PC-9 (cell line): Measurements from ENCODE around the gene CYP2E1. TPM values are rescaled to one million over a fixed set of nuclear protein-coding genes. Genes with fewer than 3 reads are reported as not detected.

Experiments
- BruUV-seq: library from RNA; stranded (reverse); fragments of 400-500 nt; replicated peaks from 2 replicates; lab custom pipeline; 2021; lab: Mats Ljungman, UMichigan
- CTCF ChIA-PET: fragments of 300-600 bp; sonication (Branson Sonifier 250); formaldehyde crosslinking; loops from one replicate; lab custom pipeline; 2022; ENCODE audit warnings: antibody characterized with exemption; lab: Charles Lee
- POLR2A ChIA-PET: fragments of 300-600 bp; sonication (Branson Sonifier 250); formaldehyde crosslinking; loops from one replicate; lab custom pipeline; 2022; ENCODE audit warnings: antibody characterized with exemption; ENCODE audit not compliant: unreplicated experiment; lab: Charles Lee
- DNase-seq, 2 experiments: peaks; one replicate each; pipeline versions ENCODE4 v3.0.0 to v3.0.0-alpha.2; 2015 to 2022; ENCODE audit warnings: mixed read lengths in 1 of 2
- H2AFZ ChIP-seq: fragments of 200-600 bp; sonication (generic); 2 replicates; pipeline ENCODE4 v1.8.1; 2017; ENCODE audit warnings: antibody characterized with exemption
- H3F3A ChIP-seq: fragments of 200-600 bp; sonication (generic); 2 replicates; pipeline ENCODE4 v1.8.1; 2017; ENCODE audit warnings: antibody characterized with exemption, mild to moderate bottlenecking, low read depth; ENCODE audit not compliant: insufficient read depth
- H3K27ac ChIP-seq: fragments of 200-600 bp; sonication (generic); 2 replicates; pipeline ENCODE4 v1.6.1; 2016; ENCODE audit warnings: mixed run types
- H3K27me3 ChIP-seq: fragments of 200-600 bp; sonication (generic); 2 replicates; pipeline ENCODE4 v1.6.1; 2016; ENCODE audit warnings: low read depth, mixed run types; ENCODE audit not compliant: insufficient read depth
- H3K36me3 ChIP-seq: fragments of 200-600 bp; sonication (generic); 2 replicates; pipeline ENCODE4 v1.6.1; 2016; ENCODE audit warnings: low read depth, mixed run types
- H3K4me1 ChIP-seq: fragments of 200-600 bp; sonication (generic); replicated peaks from 2 replicates; pipeline ENCODE4 v1.6.1; 2016; ENCODE audit warnings: mixed run types; ENCODE audit not compliant: insufficient read depth
- H3K4me2 ChIP-seq: fragments of 200-600 bp; sonication (generic); 2 replicates; pipeline ENCODE4 v1.6.1; 2017; ENCODE audit warnings: mixed run types
- H3K4me3 ChIP-seq: fragments of 200-600 bp; sonication (generic); 2 replicates; pipeline ENCODE4 v1.6.1; 2016; ENCODE audit warnings: mixed run types
- H3K79me2 ChIP-seq: fragments of 200-600 bp; sonication (generic); 2 replicates; pipeline ENCODE4 v1.6.1; 2017; ENCODE audit warnings: low read depth, mixed run types
- H3K9me2 ChIP-seq: fragments of 200-600 bp; sonication (generic); 2 replicates; pipeline ENCODE4 v1.8.1; 2017; ENCODE audit warnings: mild to moderate bottlenecking; ENCODE audit not compliant: insufficient read depth
- H3K9me3 ChIP-seq: fragments of 200-600 bp; sonication (generic); 2 replicates; pipeline ENCODE4 v1.8.1; 2016; ENCODE audit warnings: low read depth; ENCODE audit not compliant: insufficient read depth
- H4K20me1 ChIP-seq: fragments of 200-600 bp; sonication (generic); 2 replicates; pipeline ENCODE4 v1.8.1; 2017; ENCODE audit not compliant: insufficient read depth
- EZH2 ChIP-seq: fragments of 200-600 bp; sonication (generic); IDR thresholded peaks from 2 replicates; pipeline ENCODE4 v1.8.0; 2017; ENCODE audit warnings: antibody characterized with exemption, low read depth
- intact Hi-C: fragments of 100-400 bp; cut with micrococcal nuclease; formaldehyde crosslinking; loops from one replicate; pipeline ENCODE4 v1.10.0; 2022; ENCODE audit not compliant: unreplicated experiment
- total RNA-seq: library from RNA; stranded (reverse); gene quantifications from 2 replicates; pipeline ENCODE4 v1.2.3, GENCODE V29; 2021
- TF ChIP-seq, protein P1 (sequence below): fragments of 200-600 bp; sonication (generic); conservative IDR thresholded peaks from 2 replicates; pipeline ENCODE4 v1.6.1; 2017; ENCODE audit warnings: mixed run types, antibody characterized with exemption, mild to moderate bottlenecking, moderate library complexity

The CYP2E1 gene
- total RNA-seq, 1 experiment from 2014 or later = 1.6 TPM

DNA sequence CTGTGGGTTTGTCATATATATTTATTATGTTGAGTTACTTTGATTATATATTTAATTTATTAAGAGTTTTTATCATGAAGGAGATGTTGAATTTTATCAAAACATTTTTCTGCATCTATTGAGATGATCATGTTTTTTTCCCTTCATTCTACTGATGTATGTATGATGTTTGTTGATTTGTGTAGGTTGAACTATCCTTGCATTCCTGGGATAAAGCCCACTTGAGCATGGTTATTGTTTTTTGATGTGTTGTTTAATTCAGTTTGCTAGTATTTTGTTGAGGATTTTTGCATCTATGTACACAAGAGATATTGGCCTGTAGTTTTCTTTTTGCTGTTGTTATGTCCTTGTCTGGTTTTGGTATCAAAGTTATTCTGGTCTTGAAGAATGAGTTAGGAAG is 42.3 kb upstream of the CYP2E1 start:
- no peaks in the 10 kb centered on the region for H3F3A ChIP-seq
- H4K20me1 ChIP-seq = no peaks in the 10 kb centered on the region
- no peaks in the 10 kb centered on the region for H3K9me2 ChIP-seq
- H3K4me2 ChIP-seq = no peak overlapping the region
- H3K27me3 ChIP-seq = peaks cover 18% of the 10 kb centered on the region
- BruUV-seq = no TSS peak
- intact Hi-C loops = no loop called here
- no peak overlapping the region for H3K4me3 ChIP-seq
- no peak overlapping the region for H3K27ac ChIP-seq
- no peaks in the 10 kb centered on the region for H3K9me3 ChIP-seq
- CTCF ChIA-PET = no interaction called here
- no peaks in the 10 kb centered on the region for H3K36me3 ChIP-seq
- H3K79me2 ChIP-seq = no peaks in the 10 kb centered on the region
- DNase-seq = no peak
- POLR2A ChIA-PET = no interaction called here
- no peaks in the 10 kb centered on the region for H3K4me1 ChIP-seq
- TF ChIP-seq EZH2 = no peak
- TF ChIP-seq, protein P1, sequence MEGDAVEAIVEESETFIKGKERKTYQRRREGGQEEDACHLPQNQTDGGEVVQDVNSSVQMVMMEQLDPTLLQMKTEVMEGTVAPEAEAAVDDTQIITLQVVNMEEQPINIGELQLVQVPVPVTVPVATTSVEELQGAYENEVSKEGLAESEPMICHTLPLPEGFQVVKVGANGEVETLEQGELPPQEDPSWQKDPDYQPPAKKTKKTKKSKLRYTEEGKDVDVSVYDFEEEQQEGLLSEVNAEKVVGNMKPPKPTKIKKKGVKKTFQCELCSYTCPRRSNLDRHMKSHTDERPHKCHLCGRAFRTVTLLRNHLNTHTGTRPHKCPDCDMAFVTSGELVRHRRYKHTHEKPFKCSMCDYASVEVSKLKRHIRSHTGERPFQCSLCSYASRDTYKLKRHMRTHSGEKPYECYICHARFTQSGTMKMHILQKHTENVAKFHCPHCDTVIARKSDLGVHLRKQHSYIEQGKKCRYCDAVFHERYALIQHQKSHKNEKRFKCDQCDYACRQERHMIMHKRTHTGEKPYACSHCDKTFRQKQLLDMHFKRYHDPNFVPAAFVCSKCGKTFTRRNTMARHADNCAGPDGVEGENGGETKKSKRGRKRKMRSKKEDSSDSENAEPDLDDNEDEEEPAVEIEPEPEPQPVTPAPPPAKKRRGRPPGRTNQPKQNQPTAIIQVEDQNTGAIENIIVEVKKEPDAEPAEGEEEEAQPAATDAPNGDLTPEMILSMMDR = no peak
- H2AFZ ChIP-seq = no peak overlapping the region

DNA sequence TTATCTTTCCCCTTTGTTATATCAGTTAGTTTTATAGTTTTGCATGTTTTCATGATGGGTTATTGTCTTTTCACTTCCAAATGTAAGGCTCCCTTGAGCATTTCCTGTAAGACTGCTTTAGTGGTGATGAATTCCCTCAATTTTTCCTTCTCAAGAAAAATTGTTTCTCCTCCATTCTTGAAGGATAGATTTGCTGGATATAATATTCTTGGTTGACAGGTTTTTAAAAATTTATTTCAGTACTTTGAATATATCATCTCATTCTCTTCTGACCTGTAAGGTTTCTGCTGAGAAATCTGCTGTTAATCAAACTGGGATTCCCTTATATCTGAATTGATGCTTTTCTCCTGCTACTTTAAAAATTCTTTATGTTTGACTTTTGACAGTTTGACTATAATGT is 40.1 kb upstream of the CYP2E1 start:
- intact Hi-C loops = no loop called here
- Histone ChIP-seq H3K27ac (no peak overlapping the region), H3K4me3 (no peak overlapping the region), H3K4me1 (no peaks in the 10 kb centered on the region), H3K36me3 (no peaks in the 10 kb centered on the region), H4K20me1 (no peaks in the 10 kb centered on the region), H3K9me3 (no peaks in the 10 kb centered on the region), H3K4me2 (no peak overlapping the region), H2AFZ (no peak overlapping the region), H3K9me2 (no peaks in the 10 kb centered on the region), H3K79me2 (no peaks in the 10 kb centered on the region), H3K27me3 (peaks cover 6% of the 10 kb centered on the region; the same call in 1 of the 2 replicates), H3F3A (no peaks in the 10 kb centered on the region)
- BruUV-seq = no TSS peak
- ChIA-PET POLR2A (no interaction called here), CTCF (no interaction called here)
- no peak for TF ChIP-seq EZH2
- TF ChIP-seq, protein P1 = no peak
- no peak for DNase-seq

DNA sequence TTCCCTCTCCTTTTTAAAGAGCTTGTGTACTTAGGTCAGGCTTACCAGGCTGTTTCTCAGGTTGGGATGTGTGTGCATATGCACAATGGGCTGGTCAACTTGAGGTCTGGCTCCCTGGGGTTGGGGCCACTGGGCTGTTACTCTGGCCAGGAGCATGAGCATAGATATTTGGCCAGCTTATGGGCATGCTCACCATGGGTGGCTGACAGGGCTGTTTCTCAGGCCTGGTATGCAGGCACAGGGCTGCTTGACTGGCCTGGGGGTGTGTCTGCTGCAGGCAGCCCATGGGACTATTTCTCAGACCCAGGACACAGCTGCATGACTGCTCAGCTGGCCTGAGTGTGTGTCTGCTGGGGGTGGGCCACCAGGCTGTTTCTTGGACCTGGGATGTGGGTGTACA is 38.8 kb upstream of the CYP2E1 start:
- intact Hi-C loops = no loop called here
- POLR2A ChIA-PET = no interaction called here
- Histone ChIP-seq H2AFZ (no peak overlapping the region), H3K79me2 (no peaks in the 10 kb centered on the region), H4K20me1 (no peaks in the 10 kb centered on the region), H3K9me3 (no peaks in the 10 kb centered on the region), H3K36me3 (no peaks in the 10 kb centered on the region), H3K27ac (no peak overlapping the region), H3K27me3 (no peaks in the 10 kb centered on the region), H3F3A (no peaks in the 10 kb centered on the region), H3K4me1 (no peaks in the 10 kb centered on the region), H3K9me2 (no peaks in the 10 kb centered on the region), H3K4me2 (no peak overlapping the region), H3K4me3 (no peak overlapping the region)
- DNase-seq = no peak
- BruUV-seq = no TSS peak
- TF ChIP-seq, protein P1 = no peak
- TF ChIP-seq EZH2 = no peak
- CTCF ChIA-PET = no interaction called here
